ENCODE data around the gene MED13L. TPM values are rescaled to one million over a fixed set of nuclear protein-coding genes. Genes with fewer than 3 reads are reported as not detected.

MED13L gene
- total RNA-seq, 1 experiment from 2014 or later = 80.5 TPM

DNA sequence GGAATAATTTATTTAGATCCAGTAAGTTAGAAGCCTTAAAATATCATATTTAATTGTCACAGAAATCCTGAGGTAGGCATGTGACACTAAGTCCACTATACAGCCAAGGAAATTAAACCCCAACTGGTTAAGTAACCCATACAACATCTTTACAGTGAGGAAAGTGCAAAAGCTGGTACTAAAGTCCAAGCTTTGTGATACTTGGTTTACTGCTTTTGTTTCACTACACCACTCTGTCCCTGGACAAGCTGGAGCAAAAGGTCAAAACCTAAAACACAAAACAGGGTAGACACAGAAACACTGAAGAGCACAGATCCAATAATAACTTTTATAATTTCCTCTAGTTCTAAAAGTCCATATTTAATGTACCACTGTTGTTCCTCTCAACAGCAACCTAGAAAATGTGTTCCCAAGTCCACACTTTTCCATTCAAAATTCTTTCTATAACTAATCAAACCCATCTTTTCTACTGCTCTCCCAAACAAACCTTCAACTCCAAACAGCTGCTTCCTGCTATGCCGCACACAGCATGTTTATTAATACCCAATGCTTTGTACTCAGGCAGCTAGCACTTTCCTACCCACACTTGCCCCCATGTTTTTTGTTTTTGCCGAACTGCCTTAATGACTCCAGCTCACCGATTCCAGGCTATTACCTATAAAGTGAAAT, 90.9 kb downstream of the MED13L start:
- Mint-ChIP-seq H3K36me3 (no peaks in the 10 kb centered on the region), H3K27ac (no peak overlapping the region; the same call in 1 of the 2 replicates), H3K4me3 (no peak overlapping the region), H3K27me3 (ENCODE audit: low read depth) (no peaks in the 10 kb centered on the region), H3K9me3 (no peaks in the 10 kb centered on the region), H3K4me1 (peaks cover 48% of the 10 kb centered on the region)
- CTCF ChIA-PET = interaction anchor here (1.7 kb wide), 1 partner anchor 50 kb away, joined by 4 read pairs; no protein-coding TSS in a partner anchor
- POLR2A ChIA-PET = no interaction called here
- no peak for ATAC-seq
- no peak for TF ChIP-seq KAT7 (CRISPR knock-in tag; IDR thresholded peaks at IDR 0.05; ENCODE audit: borderline replicate concordance)
- no peak for TF ChIP-seq RELA (CRISPR knock-in tag; IDR thresholded peaks at IDR 0.05; ENCODE audit: borderline replicate concordance)
- TF ChIP-seq ESRRA (CRISPR knock-in tag; IDR thresholded peaks at IDR 0.05; ENCODE audit: borderline replicate concordance) = no peak
- no peak for TF ChIP-seq IRF2 (CRISPR knock-in tag; IDR thresholded peaks at IDR 0.05; ENCODE audit: borderline replicate concordance, low read depth)
- TF ChIP-seq NFE2L1 (CRISPR knock-in tag; IDR thresholded peaks at IDR 0.05) = no peak
- TF ChIP-seq, protein P1, sequence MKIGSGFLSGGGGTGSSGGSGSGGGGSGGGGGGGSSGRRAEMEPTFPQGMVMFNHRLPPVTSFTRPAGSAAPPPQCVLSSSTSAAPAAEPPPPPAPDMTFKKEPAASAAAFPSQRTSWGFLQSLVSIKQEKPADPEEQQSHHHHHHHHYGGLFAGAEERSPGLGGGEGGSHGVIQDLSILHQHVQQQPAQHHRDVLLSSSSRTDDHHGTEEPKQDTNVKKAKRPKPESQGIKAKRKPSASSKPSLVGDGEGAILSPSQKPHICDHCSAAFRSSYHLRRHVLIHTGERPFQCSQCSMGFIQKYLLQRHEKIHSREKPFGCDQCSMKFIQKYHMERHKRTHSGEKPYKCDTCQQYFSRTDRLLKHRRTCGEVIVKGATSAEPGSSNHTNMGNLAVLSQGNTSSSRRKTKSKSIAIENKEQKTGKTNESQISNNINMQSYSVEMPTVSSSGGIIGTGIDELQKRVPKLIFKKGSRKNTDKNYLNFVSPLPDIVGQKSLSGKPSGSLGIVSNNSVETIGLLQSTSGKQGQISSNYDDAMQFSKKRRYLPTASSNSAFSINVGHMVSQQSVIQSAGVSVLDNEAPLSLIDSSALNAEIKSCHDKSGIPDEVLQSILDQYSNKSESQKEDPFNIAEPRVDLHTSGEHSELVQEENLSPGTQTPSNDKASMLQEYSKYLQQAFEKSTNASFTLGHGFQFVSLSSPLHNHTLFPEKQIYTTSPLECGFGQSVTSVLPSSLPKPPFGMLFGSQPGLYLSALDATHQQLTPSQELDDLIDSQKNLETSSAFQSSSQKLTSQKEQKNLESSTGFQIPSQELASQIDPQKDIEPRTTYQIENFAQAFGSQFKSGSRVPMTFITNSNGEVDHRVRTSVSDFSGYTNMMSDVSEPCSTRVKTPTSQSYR (CRISPR knock-in tag; IDR thresholded peaks at IDR 0.05) = no peak
- TF ChIP-seq, protein P2, sequence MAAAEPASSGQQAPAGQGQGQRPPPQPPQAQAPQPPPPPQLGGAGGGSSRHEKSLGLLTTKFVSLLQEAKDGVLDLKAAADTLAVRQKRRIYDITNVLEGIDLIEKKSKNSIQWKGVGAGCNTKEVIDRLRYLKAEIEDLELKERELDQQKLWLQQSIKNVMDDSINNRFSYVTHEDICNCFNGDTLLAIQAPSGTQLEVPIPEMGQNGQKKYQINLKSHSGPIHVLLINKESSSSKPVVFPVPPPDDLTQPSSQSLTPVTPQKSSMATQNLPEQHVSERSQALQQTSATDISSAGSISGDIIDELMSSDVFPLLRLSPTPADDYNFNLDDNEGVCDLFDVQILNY (CRISPR knock-in tag; IDR thresholded peaks at IDR 0.05) = no peak
- no peak for TF ChIP-seq ETV6 (CRISPR knock-in tag; IDR thresholded peaks at IDR 0.05)
- TF ChIP-seq CBFB (CRISPR knock-in tag; IDR thresholded peaks at IDR 0.05; ENCODE audit: low read depth) = no peak
- TF ChIP-seq, protein P3, sequence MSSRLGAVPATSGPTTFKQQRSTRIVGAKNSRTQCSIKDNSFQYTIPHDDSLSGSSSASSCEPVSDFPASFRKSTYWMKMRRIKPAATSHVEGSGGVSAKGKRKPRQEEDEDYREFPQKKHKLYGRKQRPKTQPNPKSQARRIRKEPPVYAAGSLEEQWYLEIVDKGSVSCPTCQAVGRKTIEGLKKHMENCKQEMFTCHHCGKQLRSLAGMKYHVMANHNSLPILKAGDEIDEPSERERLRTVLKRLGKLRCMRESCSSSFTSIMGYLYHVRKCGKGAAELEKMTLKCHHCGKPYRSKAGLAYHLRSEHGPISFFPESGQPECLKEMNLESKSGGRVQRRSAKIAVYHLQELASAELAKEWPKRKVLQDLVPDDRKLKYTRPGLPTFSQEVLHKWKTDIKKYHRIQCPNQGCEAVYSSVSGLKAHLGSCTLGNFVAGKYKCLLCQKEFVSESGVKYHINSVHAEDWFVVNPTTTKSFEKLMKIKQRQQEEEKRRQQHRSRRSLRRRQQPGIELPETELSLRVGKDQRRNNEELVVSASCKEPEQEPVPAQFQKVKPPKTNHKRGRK (CRISPR knock-in tag; IDR thresholded peaks at IDR 0.05; ENCODE audit: borderline replicate concordance) = no peak
- TF ChIP-seq JAZF1 (CRISPR knock-in tag; IDR thresholded peaks at IDR 0.05) = no peak
- TF ChIP-seq, protein P4, sequence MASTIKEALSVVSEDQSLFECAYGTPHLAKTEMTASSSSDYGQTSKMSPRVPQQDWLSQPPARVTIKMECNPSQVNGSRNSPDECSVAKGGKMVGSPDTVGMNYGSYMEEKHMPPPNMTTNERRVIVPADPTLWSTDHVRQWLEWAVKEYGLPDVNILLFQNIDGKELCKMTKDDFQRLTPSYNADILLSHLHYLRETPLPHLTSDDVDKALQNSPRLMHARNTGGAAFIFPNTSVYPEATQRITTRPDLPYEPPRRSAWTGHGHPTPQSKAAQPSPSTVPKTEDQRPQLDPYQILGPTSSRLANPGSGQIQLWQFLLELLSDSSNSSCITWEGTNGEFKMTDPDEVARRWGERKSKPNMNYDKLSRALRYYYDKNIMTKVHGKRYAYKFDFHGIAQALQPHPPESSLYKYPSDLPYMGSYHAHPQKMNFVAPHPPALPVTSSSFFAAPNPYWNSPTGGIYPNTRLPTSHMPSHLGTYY (CRISPR knock-in tag; IDR thresholded peaks at IDR 0.05) = no peak
- no peak for TF ChIP-seq SMAD3 (CRISPR knock-in tag; IDR thresholded peaks at IDR 0.05; ENCODE audit: borderline replicate concordance)
- TF ChIP-seq GABPB1 (CRISPR knock-in tag; IDR thresholded peaks at IDR 0.05) = no peak
- TF ChIP-seq, protein P5, sequence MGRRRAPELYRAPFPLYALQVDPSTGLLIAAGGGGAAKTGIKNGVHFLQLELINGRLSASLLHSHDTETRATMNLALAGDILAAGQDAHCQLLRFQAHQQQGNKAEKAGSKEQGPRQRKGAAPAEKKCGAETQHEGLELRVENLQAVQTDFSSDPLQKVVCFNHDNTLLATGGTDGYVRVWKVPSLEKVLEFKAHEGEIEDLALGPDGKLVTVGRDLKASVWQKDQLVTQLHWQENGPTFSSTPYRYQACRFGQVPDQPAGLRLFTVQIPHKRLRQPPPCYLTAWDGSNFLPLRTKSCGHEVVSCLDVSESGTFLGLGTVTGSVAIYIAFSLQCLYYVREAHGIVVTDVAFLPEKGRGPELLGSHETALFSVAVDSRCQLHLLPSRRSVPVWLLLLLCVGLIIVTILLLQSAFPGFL (CRISPR knock-in tag; IDR thresholded peaks at IDR 0.05; ENCODE audit: borderline replicate concordance) = no peak
- TF ChIP-seq, protein P6, sequence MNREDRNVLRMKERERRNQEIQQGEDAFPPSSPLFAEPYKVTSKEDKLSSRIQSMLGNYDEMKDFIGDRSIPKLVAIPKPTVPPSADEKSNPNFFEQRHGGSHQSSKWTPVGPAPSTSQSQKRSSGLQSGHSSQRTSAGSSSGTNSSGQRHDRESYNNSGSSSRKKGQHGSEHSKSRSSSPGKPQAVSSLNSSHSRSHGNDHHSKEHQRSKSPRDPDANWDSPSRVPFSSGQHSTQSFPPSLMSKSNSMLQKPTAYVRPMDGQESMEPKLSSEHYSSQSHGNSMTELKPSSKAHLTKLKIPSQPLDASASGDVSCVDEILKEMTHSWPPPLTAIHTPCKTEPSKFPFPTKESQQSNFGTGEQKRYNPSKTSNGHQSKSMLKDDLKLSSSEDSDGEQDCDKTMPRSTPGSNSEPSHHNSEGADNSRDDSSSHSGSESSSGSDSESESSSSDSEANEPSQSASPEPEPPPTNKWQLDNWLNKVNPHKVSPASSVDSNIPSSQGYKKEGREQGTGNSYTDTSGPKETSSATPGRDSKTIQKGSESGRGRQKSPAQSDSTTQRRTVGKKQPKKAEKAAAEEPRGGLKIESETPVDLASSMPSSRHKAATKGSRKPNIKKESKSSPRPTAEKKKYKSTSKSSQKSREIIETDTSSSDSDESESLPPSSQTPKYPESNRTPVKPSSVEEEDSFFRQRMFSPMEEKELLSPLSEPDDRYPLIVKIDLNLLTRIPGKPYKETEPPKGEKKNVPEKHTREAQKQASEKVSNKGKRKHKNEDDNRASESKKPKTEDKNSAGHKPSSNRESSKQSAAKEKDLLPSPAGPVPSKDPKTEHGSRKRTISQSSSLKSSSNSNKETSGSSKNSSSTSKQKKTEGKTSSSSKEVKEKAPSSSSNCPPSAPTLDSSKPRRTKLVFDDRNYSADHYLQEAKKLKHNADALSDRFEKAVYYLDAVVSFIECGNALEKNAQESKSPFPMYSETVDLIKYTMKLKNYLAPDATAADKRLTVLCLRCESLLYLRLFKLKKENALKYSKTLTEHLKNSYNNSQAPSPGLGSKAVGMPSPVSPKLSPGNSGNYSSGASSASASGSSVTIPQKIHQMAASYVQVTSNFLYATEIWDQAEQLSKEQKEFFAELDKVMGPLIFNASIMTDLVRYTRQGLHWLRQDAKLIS (CRISPR knock-in tag; IDR thresholded peaks at IDR 0.05; ENCODE audit: borderline replicate concordance) = no peak
- TF ChIP-seq TEAD4 (CRISPR knock-in tag; IDR thresholded peaks at IDR 0.05) = no peak
- DNase-seq (ENCODE audit: low spot score) = no peak

All from WTC11 (cell line).